NCI-H748 (cell line): ENCODE measurements around the gene PHF21A.
A peak's percentile ranks its signal among the peaks of the same experiment; 100 is the strongest.

Source experiments
- DNase-seq: peaks from one replicate; lab custom pipeline; 2025; ENCODE audit not compliant: unreplicated experiment; lab: John Stamatoyannopoulos, UW

PHF21A gene

DNA sequence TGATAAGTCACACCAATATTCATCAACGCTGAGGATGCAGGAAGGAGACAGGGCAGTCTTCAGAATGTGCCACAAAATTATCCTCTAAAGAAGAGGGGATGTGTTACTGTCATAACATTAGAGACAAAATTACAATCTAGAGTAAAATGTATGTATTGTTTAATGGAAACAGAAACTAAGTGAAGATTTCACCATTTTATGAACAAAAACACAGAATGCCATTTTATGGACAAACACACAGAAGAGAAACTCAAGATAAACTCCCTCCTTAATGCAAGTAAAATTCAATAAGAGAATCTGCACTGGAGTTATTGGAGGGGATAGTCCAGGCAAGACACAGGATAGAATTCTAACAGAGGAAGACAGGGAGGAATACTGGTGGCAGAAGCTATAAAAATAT is 136.0 kb downstream of the PHF21A start:
- DNase-seq, result no peak

GRCh38 chr11:45984192-45984591 is 137.1 kb downstream of the PHF21A start:
- no peak for DNase-seq

DNA sequence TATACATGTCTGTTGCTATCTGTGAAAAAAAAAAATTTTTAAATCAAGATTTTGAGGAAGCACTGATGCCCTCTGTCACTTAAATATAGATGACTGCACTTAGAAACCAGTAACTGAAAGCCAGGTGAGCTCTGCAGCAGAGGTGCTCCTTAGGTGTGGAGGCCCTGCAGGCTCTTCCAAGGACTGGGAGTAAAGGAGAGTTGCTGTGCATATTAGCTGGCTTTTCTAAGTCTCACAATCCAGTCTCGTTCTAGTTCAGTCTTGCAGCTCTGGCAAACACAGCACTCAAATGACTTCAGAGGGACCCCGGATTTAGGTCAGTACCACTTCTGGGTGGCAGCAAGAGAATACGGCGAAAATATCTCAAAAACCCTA is 137.8 kb downstream of the PHF21A start:
- no peak for DNase-seq

GRCh38 chr11:45982656-45983470 is 138.4 kb downstream of the PHF21A start:
- DNase-seq, result peak; percentile 28

- DNase-seq, result peak; percentile 37
These were observed 139.4 kb downstream of the PHF21A start for GRCh38 chr11:45981826-45982225.

DNA sequence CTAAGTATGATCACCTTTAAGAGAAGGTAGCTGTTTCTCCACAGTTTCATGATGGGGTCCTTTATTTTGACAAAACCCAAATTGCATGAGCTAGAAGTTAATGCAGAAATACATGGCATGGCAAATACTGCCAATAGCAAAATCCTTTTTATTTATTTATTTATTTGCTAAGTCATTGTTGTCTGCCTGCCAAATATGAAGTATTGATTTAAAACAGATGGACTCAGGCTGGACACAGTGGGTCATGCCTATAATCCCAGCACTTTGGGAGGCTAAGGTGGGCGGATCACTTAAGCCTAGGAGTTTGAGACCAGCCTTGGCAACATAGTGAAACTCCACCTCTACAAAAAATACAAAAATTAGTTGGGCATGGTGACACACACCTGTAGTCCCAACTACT is 146.4 kb downstream of the PHF21A start:
- DNase-seq, result no peak

GRCh38 chr11:45973601-45974000 is 147.7 kb downstream of the PHF21A start:
- DNase-seq, result no peak

DNA sequence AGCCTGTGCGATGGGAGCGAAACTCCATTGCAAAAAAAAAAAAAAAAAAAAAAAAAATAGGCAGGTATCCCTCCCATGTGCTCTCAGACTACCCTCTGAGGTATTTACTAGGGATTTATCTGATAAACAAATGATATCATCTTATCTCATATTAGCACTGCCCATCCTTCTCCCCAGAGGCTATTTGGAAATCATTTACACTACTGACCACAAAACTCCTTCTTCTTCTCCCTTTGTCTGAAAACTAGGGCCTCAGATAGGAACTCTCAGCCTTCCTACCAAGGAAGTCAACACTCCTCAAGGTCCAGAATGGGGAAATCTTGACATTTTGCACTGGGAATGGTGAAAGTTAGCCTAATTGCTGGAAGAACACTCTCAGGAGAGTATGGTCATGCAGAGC is 152.4 kb downstream of the PHF21A start:
- no peak for DNase-seq

- DNase-seq, result no peak
These were observed 153.7 kb downstream of the PHF21A start for GRCh38 chr11:45967506-45967905.

GRCh38 chr11:45964911-45965389 is 156.3 kb downstream of the PHF21A start:
- DNase-seq, result peak; percentile 76

DNA sequence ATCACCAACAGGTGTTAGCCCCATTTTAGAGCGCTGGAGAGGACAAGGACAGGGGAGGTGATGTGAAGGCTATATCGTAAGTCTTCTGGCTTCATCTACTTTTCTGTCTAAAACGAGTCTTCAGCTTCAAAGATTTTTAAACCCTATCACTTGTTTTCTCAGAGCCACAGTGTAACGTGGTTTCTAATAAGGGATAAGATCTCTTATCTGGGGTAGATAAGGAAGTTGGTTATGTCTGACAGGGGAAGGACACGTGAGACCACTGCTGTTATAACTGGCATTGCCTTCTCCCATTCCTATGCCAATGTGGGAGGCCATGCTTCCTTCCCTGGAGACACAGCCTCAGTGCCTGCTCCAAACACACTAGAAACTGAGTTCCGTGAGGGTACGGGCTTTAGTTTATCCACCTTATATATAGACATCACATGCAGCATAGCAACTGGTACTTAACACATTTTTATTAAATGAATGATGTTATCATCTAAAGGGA is 159.5 kb downstream of the PHF21A start:
- DNase-seq, result no peak

DNA sequence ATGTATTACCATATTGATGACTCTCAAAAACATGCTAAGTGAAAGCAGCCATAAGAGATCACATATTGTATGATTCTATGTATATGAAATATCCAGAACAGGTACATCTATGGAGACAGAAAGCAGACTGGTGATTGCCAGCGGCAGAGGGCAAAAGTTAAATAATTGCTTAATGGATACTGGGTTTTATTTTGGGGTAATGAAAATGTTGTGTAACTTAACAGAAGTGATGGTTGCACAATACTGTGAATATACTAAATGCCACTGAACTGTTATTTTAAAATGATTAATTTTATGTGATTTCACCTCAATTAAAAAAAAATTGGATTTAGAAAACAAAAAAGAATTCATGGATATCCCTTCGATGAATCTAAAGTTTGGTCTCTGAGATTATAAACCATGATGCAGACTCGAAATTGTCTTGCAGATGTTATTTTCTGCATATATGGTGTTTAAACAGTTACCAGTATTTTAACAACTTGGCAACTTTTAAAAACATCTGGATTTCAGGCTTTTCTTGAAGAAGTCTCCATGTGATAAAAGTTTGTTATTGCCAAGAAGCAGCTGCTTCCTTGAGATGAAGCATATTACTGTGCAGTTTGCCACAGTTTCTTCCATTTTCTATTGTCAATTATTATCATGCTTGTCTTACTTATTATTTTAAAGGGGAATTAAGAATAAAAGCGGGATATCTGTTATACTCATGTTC is 160.7 kb downstream of the PHF21A start:
- DNase-seq, result no peak

DNA sequence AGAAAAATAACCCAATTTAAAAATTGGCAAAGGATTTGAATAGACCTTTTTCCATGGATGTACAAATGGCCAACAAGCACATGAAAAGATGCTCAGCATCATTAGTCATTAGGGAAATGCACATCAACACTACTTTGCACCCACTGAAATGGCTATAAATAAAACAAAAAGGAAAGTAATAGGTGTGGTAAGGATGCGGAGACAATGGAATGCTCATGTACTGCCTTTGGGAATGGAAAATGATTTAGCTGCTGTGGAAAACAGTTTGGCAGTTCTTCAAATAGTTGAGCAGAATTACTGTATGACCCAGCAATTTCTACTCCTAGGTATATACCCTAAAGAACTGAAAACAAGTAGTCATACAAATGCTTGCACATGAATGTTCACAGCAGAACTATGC is 161.4 kb downstream of the PHF21A start:
- DNase-seq, result no peak

- DNase-seq, result no peak
These were observed 171.3 kb downstream of the PHF21A start for GRCh38 chr11:45949992-45950407.

DNA sequence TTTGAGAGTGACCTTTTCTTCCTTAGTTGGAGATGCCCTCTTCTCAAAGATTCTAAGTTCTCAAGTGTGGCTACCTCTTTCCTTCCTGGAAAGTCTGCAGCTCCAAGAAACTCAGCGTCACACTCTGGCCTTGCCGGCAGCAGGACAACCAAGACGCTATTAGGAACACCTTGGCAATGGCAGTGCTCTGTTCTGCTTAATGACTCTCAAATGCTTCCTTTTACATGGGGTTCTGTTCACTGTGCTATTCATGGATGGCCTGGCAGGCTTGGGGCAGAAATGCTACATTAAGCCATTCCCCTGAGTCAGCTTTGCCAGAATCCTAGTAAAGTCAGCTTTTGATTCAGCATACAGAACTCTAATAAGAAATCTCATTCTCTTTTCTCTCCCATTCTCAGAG is 172.9 kb downstream of the PHF21A start:
- DNase-seq, result no peak

DNA sequence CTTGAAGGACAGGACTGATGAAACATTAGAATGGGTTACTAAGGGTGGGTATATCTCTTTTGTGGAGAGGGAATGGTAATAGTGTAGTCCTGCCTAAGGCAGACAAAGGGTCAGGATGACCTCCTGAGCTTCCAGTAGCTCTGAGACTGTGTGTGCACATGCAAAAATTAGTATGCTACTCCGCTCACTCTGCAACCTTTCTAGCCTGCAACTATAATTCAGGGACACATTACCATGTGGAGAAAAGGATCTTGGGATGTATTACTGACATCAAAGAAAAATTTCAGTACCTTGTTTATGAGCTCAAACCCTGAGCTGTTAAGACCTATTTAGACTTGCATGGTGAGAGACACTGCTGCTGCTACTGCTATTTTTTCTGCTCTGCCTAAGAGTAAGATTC is 173.4 kb downstream of the PHF21A start:
- no peak for DNase-seq

DNA sequence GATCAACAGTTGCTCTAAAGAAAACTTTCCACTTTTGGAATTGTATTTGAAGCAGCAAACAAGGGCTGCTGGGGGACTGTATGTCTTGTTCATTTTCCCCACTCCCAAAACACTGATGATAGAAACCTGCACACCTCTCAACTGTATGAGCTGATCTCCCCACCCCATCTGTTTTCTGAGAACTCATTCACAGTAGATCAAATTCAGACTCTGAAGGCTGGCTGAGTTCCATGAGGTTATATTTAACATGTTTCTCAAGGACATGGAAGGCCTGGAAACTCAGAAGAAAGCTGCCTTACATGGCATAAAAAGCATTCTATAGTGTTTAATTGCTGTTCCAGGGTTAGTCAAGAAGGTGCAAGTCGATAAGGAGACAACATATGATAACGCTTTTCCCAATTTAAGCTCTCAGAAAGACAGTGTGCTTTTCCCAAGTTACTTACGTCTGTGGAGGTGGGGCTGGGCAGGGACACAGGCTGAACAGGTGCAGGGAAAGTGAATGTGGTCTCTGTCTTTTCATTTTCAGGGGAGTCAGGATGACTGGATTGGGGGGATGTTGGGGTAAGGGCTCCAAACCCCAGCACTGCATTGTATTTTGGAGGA is 175.8 kb downstream of the PHF21A start:
- DNase-seq, result no peak

GRCh38 chr11:45942381-45942780 is 178.9 kb downstream of the PHF21A start:
- no peak for DNase-seq

DNA sequence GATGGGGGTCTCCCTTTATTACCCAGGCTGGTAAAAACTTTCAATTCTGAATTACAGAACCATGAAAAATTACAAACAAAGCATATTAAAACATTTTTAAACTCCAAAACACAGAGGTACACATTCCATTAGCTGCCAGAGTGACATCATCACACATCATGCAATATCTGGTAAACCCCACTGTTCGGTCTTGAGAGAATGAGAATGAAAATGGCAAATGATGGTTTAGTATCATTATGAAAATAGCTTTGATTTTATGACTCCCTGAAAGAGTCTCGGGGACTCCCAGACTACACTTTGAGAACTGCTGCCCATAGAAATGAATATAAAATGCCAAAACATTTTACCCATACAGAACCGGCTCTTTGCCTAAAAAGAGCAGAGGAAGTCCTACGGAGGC is 180.0 kb downstream of the PHF21A start:
- no peak for DNase-seq

DNA sequence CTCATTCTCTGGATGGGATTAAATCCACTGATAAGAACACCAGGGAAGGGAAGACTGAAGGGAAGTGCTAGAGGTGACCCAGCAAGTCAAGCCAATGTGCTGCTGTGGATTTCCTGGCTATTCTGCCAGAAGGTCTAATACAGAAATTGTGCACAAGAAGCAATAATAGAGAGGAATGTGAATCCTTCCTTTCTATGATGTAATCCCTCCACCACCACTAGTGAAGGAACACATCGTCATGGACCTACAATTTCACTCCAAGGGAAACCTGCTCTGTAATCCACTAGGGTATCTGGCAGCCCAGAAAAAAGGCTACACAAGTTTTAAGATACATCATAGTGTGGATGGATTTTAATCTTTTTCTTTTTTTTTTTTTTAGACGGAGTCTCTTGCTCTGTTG is 181.4 kb downstream of the PHF21A start:
- DNase-seq, result no peak

DNA sequence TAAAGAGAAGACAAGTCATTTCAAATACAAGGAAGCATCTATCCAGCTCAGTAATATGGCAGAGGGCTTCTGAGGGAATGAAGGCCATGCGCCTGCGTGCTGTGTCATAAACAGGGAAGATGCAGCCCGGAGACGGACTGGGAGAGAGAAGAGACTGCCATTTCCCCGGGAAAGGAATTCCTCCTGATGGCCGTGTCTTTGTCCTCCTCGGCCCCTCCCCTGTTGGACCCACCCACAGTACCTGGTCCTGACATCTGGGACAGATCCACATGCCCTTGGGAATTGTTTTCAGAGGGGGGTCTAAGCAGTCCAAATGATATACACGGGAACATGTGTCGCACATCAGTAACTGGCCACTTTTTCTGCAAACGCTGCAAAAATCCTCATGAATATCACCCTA is 183.3 kb downstream of the PHF21A start:
- no peak for DNase-seq

DNA sequence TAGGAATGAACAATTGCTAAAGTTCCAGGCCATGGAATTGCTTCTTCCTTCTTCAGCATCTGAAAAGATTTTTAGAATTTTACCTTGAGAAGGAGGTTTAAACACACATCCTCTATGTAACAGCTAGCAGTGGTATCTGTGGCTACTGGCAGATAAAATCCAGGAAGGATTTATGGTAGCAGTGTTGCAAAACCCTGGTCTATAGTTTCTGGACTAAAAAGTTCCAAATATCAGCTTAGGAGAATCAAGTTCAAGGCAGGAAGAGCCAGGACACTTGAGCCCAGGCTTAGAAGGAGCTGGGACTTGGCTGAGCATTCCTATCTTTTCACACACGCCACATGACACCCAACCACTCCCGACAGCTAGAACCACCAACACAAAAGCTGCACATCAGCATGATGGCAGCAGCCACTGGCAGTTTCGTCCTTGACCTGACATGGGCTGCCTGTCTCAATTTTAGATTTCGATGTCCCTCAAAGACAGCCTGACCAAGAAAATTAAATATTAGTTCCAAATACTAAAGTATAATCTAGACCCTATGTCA is 184.7 kb downstream of the PHF21A start:
- no peak for DNase-seq
